ENCODE data around the gene TLX2.

Gene TLX2

GRCh38 chr2:74507926-74508520 is 6.2 kb upstream of the TLX2 start:
- ATAC-seq (ENCODE audit: low read depth) (peak; percentile 26; the same call in 2 of the 3 replicates), DNase-seq (ENCODE audit: low spot score) (peak; percentile 24)
- Histone ChIP-seq H3K4me1 (ENCODE audit: insufficient read depth, poor library complexity, severe bottlenecking) (peaks cover 5% of the 10 kb centered on the region), H3K4me3 (ENCODE audit: severe bottlenecking) (peak overlapping the region; percentile 93), H3K36me3 (ENCODE audit: low read depth) (peaks cover 19% of the 10 kb centered on the region), H3K9me3 (ENCODE audit: severe bottlenecking) (no peaks in the 10 kb centered on the region), H3K27me3 (ENCODE audit: insufficient read depth, poor library complexity, severe bottlenecking) (peaks cover 17% of the 10 kb centered on the region), H3K27ac (ENCODE audit: poor library complexity, severe bottlenecking) (peak overlapping the region; percentile 83)
- no peak for TF ChIP-seq CTCF (IDR thresholded peaks at IDR 0.05; ENCODE audit: poor library complexity, severe bottlenecking)

DNA sequence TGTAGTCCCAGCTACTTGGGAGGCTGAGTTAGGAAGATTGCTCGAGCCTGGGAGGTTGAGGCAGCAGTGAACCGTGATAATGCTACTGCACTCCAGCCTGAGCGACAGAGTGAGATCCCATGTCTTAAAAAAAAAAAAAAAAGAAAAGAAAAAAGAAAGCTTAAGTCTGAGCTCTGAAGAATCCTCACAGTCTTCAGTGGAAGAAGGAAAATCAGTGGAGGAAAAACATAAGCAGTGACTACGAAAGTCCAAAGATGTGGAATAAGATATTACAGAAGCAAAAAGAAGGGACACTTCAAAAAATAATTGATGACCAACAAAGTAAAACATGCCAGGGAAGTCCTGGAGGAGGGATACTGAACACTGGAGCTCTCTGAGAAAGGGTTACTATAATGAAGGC is 4.0 kb upstream of the TLX2 start:
- H3K9me3 ChIP-seq (ENCODE audit: severe bottlenecking) = no peaks in the 10 kb centered on the region
- no peak overlapping the region for H3K4me3 ChIP-seq (ENCODE audit: severe bottlenecking)
- ATAC-seq (ENCODE audit: low read depth) (no peak), DNase-seq (ENCODE audit: low spot score) (no peak)
- no peak overlapping the region for H3K27ac ChIP-seq (ENCODE audit: poor library complexity, severe bottlenecking)
- H3K4me1 ChIP-seq (ENCODE audit: insufficient read depth, poor library complexity, severe bottlenecking) = peaks cover 5% of the 10 kb centered on the region
- peaks cover 40% of the 10 kb centered on the region for H3K27me3 ChIP-seq (ENCODE audit: insufficient read depth, poor library complexity, severe bottlenecking)
- H3K36me3 ChIP-seq (ENCODE audit: low read depth) = peaks cover 14% of the 10 kb centered on the region
- TF ChIP-seq CTCF (IDR thresholded peaks at IDR 0.05; ENCODE audit: poor library complexity, severe bottlenecking) = no peak

- H3K27me3 ChIP-seq (ENCODE audit: insufficient read depth, poor library complexity, severe bottlenecking) = peaks cover 50% of the 10 kb centered on the region
- no peak overlapping the region for H3K4me3 ChIP-seq (ENCODE audit: severe bottlenecking)
- peaks cover under 1% of the 10 kb centered on the region for H3K4me1 ChIP-seq (ENCODE audit: insufficient read depth, poor library complexity, severe bottlenecking)
- H3K36me3 ChIP-seq (ENCODE audit: low read depth) = peaks cover 3% of the 10 kb centered on the region; the same call in 1 of the 2 replicates
- H3K27ac ChIP-seq (ENCODE audit: poor library complexity, severe bottlenecking) = no peak overlapping the region
- TF ChIP-seq CTCF (IDR thresholded peaks at IDR 0.05; ENCODE audit: poor library complexity, severe bottlenecking) = no peak
- ATAC-seq (ENCODE audit: low read depth) = no peak
- DNase-seq (ENCODE audit: low spot score) = no peak
- no peaks in the 10 kb centered on the region for H3K9me3 ChIP-seq (ENCODE audit: severe bottlenecking)
Observed at GRCh38 chr2:74511104-74511989, 2.9 kb upstream of the TLX2 start.

DNA sequence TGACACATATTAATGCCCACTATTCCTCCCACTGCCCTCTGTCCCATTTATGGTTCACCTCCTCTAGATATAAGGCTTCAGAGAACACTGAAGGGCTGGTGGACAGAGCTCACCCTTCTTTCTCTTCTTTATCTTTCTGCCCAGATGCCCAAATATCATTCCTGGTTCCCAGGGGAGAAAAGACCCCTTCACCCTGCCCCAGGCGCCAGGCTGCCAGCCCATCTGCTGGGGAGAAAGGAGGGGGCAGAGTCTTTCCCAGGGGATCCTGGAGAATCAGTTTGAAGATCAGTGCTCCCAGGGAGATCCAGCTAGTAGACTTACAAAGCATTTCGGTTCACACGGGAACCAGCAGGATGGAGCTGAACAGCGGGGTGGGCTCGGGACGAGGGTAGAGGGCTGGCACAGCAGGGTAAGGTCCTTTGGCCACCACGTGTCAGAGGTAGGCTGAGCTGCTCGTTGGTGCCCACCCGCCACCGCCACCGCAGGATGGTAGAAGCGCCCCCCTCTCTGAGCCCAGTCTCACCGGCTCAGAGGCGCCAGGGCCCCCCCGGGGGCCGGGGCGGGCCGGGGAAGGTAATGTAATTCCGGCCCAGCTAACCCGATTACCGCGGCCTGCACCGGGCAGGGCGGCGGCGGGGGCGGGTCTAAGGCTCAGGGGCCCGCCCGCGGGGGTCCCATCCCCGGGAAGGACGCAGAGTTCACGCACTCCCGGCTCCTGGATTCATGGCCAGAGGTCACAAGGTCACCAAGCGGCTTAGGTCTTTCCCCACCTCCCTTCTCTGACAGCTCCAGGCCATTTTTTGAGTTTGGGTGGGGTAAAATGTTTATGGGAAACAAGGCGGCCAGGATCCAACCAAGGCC is 1.3 kb upstream of the TLX2 start:
- TF ChIP-seq CTCF (IDR thresholded peaks at IDR 0.05; ENCODE audit: poor library complexity, severe bottlenecking) = no peak
- H3K9me3 ChIP-seq (ENCODE audit: severe bottlenecking) = no peaks in the 10 kb centered on the region
- H3K27ac ChIP-seq (ENCODE audit: poor library complexity, severe bottlenecking) = no peak overlapping the region
- no peaks in the 10 kb centered on the region for H3K36me3 ChIP-seq (ENCODE audit: low read depth)
- H3K27me3 ChIP-seq (ENCODE audit: insufficient read depth, poor library complexity, severe bottlenecking) = peaks cover 65% of the 10 kb centered on the region
- H3K4me3 ChIP-seq (ENCODE audit: severe bottlenecking) = no peak overlapping the region
- no peaks in the 10 kb centered on the region for H3K4me1 ChIP-seq (ENCODE audit: insufficient read depth, poor library complexity, severe bottlenecking)
- DNase-seq (ENCODE audit: low spot score) = peak; percentile 33
- ATAC-seq (ENCODE audit: low read depth) = no peak
